Choroid plexus epithelial cell (primary cell): Measurements from ENCODE around the gene RIT2.
"Not testable (repeated sequence)": the region's sequence is repeated elsewhere in the genome, so short reads cannot be mapped to it uniquely, and the experiment has no call there.

Experiments used
- DNase-seq: peaks from one replicate; pipeline ENCODE4 v3.0.0-alpha.2; 2010; ENCODE audit warnings: low read depth
- H3K4me3 ChIP-seq: 2 replicates; pipeline ENCODE4 v1.5.1; 2011; ENCODE audit warnings: low read depth, mild to moderate bottlenecking, control low read depth, low read length, moderate library complexity
- CTCF ChIP-seq: conservative IDR thresholded peaks from 2 replicates; pipeline ENCODE4 v1.5.1; 2011; ENCODE audit warnings: low read depth, mild to moderate bottlenecking, control low read depth, inconsistent platforms, low read length, moderate library complexity

RIT2 gene

DNA sequence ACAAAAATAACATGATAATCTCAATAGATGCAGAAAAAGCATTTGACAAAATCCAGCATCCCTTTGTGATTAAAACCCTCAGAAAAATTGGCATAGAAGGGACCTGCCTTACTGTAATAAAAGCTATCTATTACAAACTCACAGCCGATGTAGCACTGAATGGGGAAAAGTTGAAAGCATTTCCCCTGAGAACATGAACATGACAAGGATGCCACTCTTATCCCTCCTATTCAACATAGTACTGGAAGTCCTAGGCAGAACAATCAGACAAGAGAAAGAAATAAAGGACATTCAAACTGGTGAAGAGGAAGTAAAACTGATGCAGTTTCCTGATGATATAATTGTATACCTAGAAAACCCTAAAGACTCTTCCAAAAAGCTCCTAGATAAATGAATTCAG lies 368.7 kb downstream of the RIT2 start:
- no peak for TF ChIP-seq CTCF
- no peak for DNase-seq
- H3K4me3 ChIP-seq, result no peak overlapping the region

DNA sequence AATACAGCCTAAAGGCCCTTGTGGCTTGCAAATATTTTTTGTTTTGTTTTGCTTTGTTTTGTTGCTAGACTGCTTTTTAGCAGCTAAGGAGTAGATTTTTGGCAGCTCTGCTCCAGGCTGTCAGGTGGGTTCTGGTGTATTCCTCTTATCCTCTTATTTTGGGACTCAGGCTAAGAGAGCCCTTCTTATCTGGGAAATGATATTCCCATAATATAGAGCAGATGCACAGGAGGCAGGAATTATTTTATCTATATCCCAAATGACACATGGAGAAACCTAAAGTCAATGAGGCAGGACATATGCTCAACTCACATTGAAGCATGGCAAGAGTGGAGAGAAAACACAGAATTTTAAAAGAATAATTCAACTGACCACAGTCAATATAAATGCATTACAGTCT lies 369.6 kb downstream of the RIT2 start:
- TF ChIP-seq CTCF, result no peak
- DNase-seq, result no peak
- H3K4me3 ChIP-seq, result no peak overlapping the region

DNA sequence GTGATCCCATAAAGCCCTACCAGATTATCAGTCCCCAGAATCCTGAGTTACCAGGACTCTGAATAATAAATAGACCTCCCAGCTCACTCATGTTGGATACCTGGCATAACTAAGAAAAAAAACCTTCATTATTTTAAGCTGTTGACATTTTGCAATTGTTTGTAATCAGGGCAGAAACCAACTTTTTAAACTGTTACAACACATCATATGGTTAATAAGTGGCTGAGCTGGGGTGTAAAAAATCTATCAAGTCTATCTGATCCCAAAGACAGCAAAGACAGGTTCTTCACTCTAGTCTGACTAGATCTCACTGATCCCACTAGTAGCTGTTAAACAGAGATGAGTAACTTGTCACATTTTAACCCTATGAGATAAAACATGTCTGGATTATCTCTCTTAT lies 370.3 kb downstream of the RIT2 start:
- no peak for DNase-seq
- no peak for TF ChIP-seq CTCF
- H3K4me3 ChIP-seq, result no peak overlapping the region

- DNase-seq, result no peak
Measured at GRCh38 chr18:42743373-42744138, 371.9 kb downstream of the RIT2 start.

DNA sequence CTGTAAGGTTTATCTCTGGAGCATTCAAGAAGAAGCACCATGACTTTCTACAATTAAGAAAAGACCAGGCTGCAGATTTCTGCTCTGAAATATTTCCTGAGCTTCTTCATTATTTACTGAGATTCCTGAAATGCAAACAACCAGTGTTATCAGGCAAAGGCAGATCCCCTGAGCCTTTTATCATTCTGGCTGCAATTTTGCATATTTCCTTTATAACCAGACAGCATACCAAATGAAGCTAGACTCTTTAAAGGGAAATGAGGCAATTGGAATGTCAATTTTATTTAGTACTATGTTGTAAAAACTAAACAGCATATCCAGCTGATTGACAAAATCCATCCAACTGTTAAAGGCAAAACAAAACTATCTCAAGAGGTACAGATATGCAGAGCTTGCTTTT lies 372.5 kb downstream of the RIT2 start:
- no peak for TF ChIP-seq CTCF
- DNase-seq, result no peak
- H3K4me3 ChIP-seq, result no peak overlapping the region

More at GRCh38 chr18:42743373-42744138, 371.9 kb downstream of the RIT2 start:
- no peak overlapping the region for H3K4me3 ChIP-seq
- TF ChIP-seq CTCF, result no peak

DNA sequence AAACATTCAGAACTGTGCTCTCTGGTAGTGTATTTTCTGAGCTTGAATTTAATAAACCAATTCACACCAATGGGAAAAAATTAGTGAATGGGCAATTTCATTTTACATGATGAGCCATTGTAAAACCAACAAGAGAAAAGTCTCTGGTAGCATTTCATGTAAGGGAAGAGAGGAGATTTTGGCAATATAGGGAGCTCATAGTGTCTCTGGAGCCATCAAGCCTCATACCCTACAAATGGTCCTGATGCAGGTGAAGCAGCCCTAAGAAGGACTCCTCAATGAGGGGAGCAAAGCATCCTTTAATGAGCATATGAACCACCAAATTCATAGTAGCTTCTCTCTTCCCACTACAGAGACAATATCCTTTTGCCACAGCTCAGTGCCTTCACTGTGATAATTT lies 373.0 kb downstream of the RIT2 start:
- no peak for TF ChIP-seq CTCF
- DNase-seq, result no peak
- no peak overlapping the region for H3K4me3 ChIP-seq

GRCh38 chr18:42741805-42742347 lies 373.6 kb downstream of the RIT2 start:
- DNase-seq, H3K4me3 ChIP-seq: not testable (repeated sequence)

DNA sequence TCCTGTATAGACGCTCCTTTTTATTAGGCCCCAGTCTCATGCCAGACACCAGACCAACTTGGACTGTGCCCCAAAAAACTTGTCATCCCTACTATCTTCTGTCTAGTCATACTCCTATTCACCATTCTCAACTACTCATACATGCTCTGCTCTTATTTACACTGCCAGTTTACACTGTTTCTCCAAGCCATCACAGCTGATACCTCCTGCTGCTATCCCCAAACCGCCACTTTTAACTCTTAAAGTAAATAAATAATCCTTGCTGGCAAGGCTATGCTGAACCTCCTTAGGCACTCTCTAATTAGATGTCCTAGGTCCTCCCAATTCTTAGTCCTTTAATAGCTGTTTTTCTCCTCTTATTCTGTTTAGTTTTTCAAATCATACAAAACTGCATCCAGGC lies 374.2 kb downstream of the RIT2 start:
- DNase-seq, H3K4me3 ChIP-seq: not testable (repeated sequence)
